ENCODE data around the gene SDCCAG8. TPM values are rescaled to one million over a fixed set of nuclear protein-coding genes. Genes with fewer than 3 reads are reported as not detected.

The SDCCAG8 gene
- total and polyA plus RNA-seq, 2 donors from 2014 or later = 29.6 to 53.2 TPM

DNA sequence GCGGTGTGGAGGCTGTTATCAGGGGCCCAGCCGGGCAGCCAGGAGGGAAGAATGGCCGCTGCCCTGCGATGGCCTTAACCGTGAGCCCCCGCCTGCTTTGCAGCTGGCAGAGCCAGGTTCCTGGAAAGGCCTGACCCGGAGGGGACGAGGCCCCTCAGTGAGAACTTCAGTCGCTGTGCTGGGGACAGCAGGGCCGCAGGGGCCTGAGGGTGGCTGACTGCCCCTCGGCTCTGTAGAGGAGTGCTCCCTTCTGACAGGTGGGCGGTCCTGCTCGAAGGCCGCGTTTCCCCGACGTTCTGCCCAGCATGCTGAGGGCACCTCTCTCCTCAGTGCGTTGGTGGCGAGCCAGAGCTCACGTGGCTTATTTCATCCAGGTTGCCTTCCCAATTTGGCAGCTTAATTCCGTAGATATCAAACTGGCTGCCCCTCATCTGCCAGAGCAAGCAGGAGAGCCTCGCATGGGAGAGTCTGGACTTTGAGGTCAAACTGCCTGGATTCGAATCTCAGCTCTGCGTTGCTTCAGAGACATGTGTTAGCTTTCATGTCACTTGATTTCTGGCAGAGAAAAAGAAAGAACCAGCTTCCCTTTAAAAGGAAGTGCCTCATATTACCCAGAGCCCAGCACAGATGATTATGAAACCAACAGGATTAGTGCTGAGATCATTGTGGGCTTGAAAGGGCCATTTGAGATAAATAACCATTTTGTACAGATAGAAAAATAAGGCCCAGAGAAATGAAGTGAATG lies 239.8 kb downstream of the SDCCAG8 start:
- H3K27ac ChIP-seq (ENCODE audit: low read depth in 2 of 2, low read length in 2 of 2) = peak overlapping the region in 1 of 2 donors; percentile 41
- H3K9me3 ChIP-seq (ENCODE audit: control insufficient read depth in 2 of 3, insufficient read depth in 1 of 3, low read length in 3 of 3) = no peaks in the 10 kb centered on the region
- H3K36me3 ChIP-seq (ENCODE audit: control insufficient read depth in 2 of 3, insufficient read depth in 3 of 3, low read length in 3 of 3) = peaks cover 0 to 3% (median 0%) of the 10 kb centered on the region in 3 donors
- no peak overlapping the region for H3K9ac ChIP-seq (ENCODE audit: low read length in 3 of 3)
- FAIRE-seq = no peak
- H3K4me3 ChIP-seq (ENCODE audit: low read length in 3 of 3) = no peak overlapping the region
- peaks cover 0 to 2% (median 0%) of the 10 kb centered on the region in 3 donors for H3K4me1 ChIP-seq (ENCODE audit: control insufficient read depth in 2 of 3, insufficient read depth in 2 of 3, low read depth in 1 of 3, low read length in 3 of 3)
- DNase-seq = peak in 1 of 5 donors; percentile 77
- H3K27me3 ChIP-seq (ENCODE audit: control insufficient read depth, insufficient read depth, low read length) = no peaks in the 10 kb centered on the region
- TF ChIP-seq, protein P1, sequence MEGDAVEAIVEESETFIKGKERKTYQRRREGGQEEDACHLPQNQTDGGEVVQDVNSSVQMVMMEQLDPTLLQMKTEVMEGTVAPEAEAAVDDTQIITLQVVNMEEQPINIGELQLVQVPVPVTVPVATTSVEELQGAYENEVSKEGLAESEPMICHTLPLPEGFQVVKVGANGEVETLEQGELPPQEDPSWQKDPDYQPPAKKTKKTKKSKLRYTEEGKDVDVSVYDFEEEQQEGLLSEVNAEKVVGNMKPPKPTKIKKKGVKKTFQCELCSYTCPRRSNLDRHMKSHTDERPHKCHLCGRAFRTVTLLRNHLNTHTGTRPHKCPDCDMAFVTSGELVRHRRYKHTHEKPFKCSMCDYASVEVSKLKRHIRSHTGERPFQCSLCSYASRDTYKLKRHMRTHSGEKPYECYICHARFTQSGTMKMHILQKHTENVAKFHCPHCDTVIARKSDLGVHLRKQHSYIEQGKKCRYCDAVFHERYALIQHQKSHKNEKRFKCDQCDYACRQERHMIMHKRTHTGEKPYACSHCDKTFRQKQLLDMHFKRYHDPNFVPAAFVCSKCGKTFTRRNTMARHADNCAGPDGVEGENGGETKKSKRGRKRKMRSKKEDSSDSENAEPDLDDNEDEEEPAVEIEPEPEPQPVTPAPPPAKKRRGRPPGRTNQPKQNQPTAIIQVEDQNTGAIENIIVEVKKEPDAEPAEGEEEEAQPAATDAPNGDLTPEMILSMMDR (IDR thresholded peaks at IDR 0.05; ENCODE audit: borderline replicate concordance, extremely low read depth, insufficient read depth) = no peak
- intact Hi-C loops (cut with DNase I) = no loop called here

DNA sequence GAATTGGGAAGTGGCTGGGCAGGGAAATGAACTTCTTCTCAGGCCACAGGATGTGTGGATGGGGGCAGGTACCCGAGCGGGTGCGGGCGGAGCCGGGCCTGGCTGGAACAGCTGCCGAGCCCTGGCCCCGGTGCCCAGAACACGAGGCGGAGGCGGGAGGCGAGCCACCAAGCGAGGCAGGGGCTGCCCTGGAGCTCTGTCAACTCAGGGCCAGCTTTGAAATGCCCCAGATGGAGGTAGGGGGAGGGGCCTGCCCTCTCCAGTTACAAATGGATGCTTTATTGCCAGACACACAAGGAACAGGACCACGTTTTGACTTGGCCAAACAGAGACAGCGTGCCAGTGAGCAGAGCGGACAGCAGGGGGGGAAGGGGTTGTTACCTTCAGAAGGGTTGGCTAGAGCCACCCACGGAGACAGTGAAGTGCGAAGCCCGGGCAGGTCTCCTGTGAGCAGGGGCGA lies 240.4 kb downstream of the SDCCAG8 start:
- H3K36me3 ChIP-seq (ENCODE audit: control insufficient read depth in 2 of 3, insufficient read depth in 3 of 3, low read length in 3 of 3) = peaks cover 0 to 4% (median 0%) of the 10 kb centered on the region in 3 donors
- no peak for FAIRE-seq
- no peak overlapping the region for H3K9ac ChIP-seq (ENCODE audit: low read length in 3 of 3)
- intact Hi-C loops (cut with DNase I) = no loop called here
- H3K27ac ChIP-seq (ENCODE audit: low read depth in 2 of 2, low read length in 2 of 2) = peak overlapping the region in 1 of 2 donors; percentile 41
- no peaks in the 10 kb centered on the region for H3K27me3 ChIP-seq (ENCODE audit: control insufficient read depth, insufficient read depth, low read length)
- DNase-seq = peak; percentile 66 to 85 (median 78)
- no peaks in the 10 kb centered on the region for H3K9me3 ChIP-seq (ENCODE audit: control insufficient read depth in 2 of 3, insufficient read depth in 1 of 3, low read length in 3 of 3)
- no peak overlapping the region for H3K4me3 ChIP-seq (ENCODE audit: low read length in 3 of 3)
- peaks cover 0 to 2% (median 0%) of the 10 kb centered on the region in 3 donors for H3K4me1 ChIP-seq (ENCODE audit: control insufficient read depth in 2 of 3, insufficient read depth in 2 of 3, low read depth in 1 of 3, low read length in 3 of 3)
- TF ChIP-seq, protein P1 (IDR thresholded peaks at IDR 0.05; ENCODE audit: borderline replicate concordance, extremely low read depth, insufficient read depth) = no peak

DNA sequence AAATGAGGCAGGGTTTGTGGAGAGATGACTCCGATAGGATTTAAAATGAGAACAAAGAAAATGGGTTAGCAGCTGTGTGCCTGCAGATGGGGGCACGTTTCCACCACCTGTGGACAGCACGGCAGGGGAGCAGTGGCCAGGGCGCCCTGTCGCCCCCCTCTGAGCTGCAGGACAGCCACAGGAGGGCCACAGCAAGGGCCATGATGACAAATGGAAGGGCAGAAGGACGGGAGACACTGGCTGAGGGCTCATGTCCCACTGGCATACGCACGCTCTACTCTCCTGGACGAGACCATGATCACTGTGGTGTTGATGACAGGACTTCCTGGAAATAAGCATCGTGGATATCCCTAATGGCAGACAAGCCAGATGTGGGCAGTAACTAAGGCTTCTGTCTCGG lies 241.0 kb downstream of the SDCCAG8 start:
- Histone ChIP-seq H3K4me1 (ENCODE audit: control insufficient read depth in 2 of 3, insufficient read depth in 2 of 3, low read depth in 1 of 3, low read length in 3 of 3) (peaks cover 0 to 2% (median 0%) of the 10 kb centered on the region in 3 donors), H3K4me3 (ENCODE audit: low read length in 3 of 3) (no peak overlapping the region), H3K36me3 (ENCODE audit: control insufficient read depth in 2 of 3, insufficient read depth in 3 of 3, low read length in 3 of 3) (peaks cover 0 to 4% (median 0%) of the 10 kb centered on the region in 3 donors), H3K27ac (ENCODE audit: low read depth in 2 of 2, low read length in 2 of 2) (no peak overlapping the region), H3K9me3 (ENCODE audit: control insufficient read depth in 2 of 3, insufficient read depth in 1 of 3, low read length in 3 of 3) (no peaks in the 10 kb centered on the region), H3K9ac (ENCODE audit: low read length in 3 of 3) (no peak overlapping the region), H3K27me3 (ENCODE audit: control insufficient read depth, insufficient read depth, low read length) (no peaks in the 10 kb centered on the region)
- no peak for DNase-seq
- TF ChIP-seq, protein P1 (IDR thresholded peaks at IDR 0.05; ENCODE audit: borderline replicate concordance, extremely low read depth, insufficient read depth) = no peak
- intact Hi-C loops (cut with DNase I) = no loop called here
- FAIRE-seq = no peak

Measured in kidney (tissue), 14 donors.